Measurements from ENCODE around the gene SGCD.

SGCD gene

GRCh38 chr5:156477196-156477595 lies 150.2 kb downstream of the SGCD start:
- Mint-ChIP-seq H3K27me3 (ENCODE audit: low read depth, poor library complexity) (peaks cover 3% of the 10 kb centered on the region), H3K9me3 (no peaks in the 10 kb centered on the region), H3K36me3 (ENCODE audit: low read depth) (no peaks in the 10 kb centered on the region), H3K4me1 (peaks cover 41% of the 10 kb centered on the region), H3K27ac (no peak overlapping the region), H3K4me3 (no peak overlapping the region)
- DNase-seq, result no peak
- no peak for TF ChIP-seq CTCF (IDR thresholded peaks at IDR 0.05)

GRCh38 chr5:156479849-156480248 lies 152.9 kb downstream of the SGCD start:
- H3K27ac Mint-ChIP-seq, result no peak overlapping the region
- DNase-seq, result no peak
- H3K27me3 Mint-ChIP-seq (ENCODE audit: low read depth, poor library complexity), result peaks cover 3% of the 10 kb centered on the region
- peaks cover 34% of the 10 kb centered on the region for H3K4me1 Mint-ChIP-seq
- H3K36me3 Mint-ChIP-seq (ENCODE audit: low read depth), result no peaks in the 10 kb centered on the region
- no peak for TF ChIP-seq CTCF (IDR thresholded peaks at IDR 0.05)
- H3K4me3 Mint-ChIP-seq, result no peak overlapping the region
- no peaks in the 10 kb centered on the region for H3K9me3 Mint-ChIP-seq

- TF ChIP-seq CTCF (IDR thresholded peaks at IDR 0.05), result no peak
- no peak overlapping the region for H3K4me3 Mint-ChIP-seq
- no peak overlapping the region for H3K27ac Mint-ChIP-seq
- no peaks in the 10 kb centered on the region for H3K36me3 Mint-ChIP-seq (ENCODE audit: low read depth)
- H3K4me1 Mint-ChIP-seq, result peaks cover 15% of the 10 kb centered on the region
- no peaks in the 10 kb centered on the region for H3K27me3 Mint-ChIP-seq (ENCODE audit: low read depth, poor library complexity)
- no peak for DNase-seq
- peaks cover 1% of the 10 kb centered on the region for H3K9me3 Mint-ChIP-seq
These were observed 154.8 kb downstream of the SGCD start for GRCh38 chr5:156481741-156482140.

- DNase-seq, result no peak
- peaks cover 3% of the 10 kb centered on the region for H3K27me3 Mint-ChIP-seq (ENCODE audit: low read depth, poor library complexity)
- TF ChIP-seq CTCF (IDR thresholded peaks at IDR 0.05), result no peak
- H3K4me1 Mint-ChIP-seq, result peaks cover 10% of the 10 kb centered on the region
- H3K9me3 Mint-ChIP-seq, result peaks cover 11% of the 10 kb centered on the region
- no peak overlapping the region for H3K27ac Mint-ChIP-seq
- no peak overlapping the region for H3K4me3 Mint-ChIP-seq
- peaks cover 5% of the 10 kb centered on the region for H3K36me3 Mint-ChIP-seq (ENCODE audit: low read depth)
These were observed 155.9 kb downstream of the SGCD start for GRCh38 chr5:156482818-156483217.

- no peak for DNase-seq
- H3K4me1 Mint-ChIP-seq, result peaks cover 2% of the 10 kb centered on the region
- TF ChIP-seq CTCF (IDR thresholded peaks at IDR 0.05), result no peak
- no peak overlapping the region for H3K27ac Mint-ChIP-seq
- peaks cover 29% of the 10 kb centered on the region for H3K9me3 Mint-ChIP-seq
- H3K27me3 Mint-ChIP-seq (ENCODE audit: low read depth, poor library complexity), result peaks cover 7% of the 10 kb centered on the region
- no peak overlapping the region for H3K4me3 Mint-ChIP-seq
- peaks cover 5% of the 10 kb centered on the region for H3K36me3 Mint-ChIP-seq (ENCODE audit: low read depth)
These were observed 159.7 kb downstream of the SGCD start for GRCh38 chr5:156486394-156487238.

GRCh38 chr5:156491766-156492165 lies 164.8 kb downstream of the SGCD start:
- no peak overlapping the region for H3K27ac Mint-ChIP-seq
- H3K36me3 Mint-ChIP-seq (ENCODE audit: low read depth), result peaks cover 5% of the 10 kb centered on the region
- no peak for DNase-seq
- no peak overlapping the region for H3K4me3 Mint-ChIP-seq
- TF ChIP-seq CTCF (IDR thresholded peaks at IDR 0.05), result no peak
- no peaks in the 10 kb centered on the region for H3K4me1 Mint-ChIP-seq
- peaks cover 27% of the 10 kb centered on the region for H3K9me3 Mint-ChIP-seq
- peaks cover 7% of the 10 kb centered on the region for H3K27me3 Mint-ChIP-seq (ENCODE audit: low read depth, poor library complexity)
